ENCODE data around the gene TMEM150C.

DNA sequence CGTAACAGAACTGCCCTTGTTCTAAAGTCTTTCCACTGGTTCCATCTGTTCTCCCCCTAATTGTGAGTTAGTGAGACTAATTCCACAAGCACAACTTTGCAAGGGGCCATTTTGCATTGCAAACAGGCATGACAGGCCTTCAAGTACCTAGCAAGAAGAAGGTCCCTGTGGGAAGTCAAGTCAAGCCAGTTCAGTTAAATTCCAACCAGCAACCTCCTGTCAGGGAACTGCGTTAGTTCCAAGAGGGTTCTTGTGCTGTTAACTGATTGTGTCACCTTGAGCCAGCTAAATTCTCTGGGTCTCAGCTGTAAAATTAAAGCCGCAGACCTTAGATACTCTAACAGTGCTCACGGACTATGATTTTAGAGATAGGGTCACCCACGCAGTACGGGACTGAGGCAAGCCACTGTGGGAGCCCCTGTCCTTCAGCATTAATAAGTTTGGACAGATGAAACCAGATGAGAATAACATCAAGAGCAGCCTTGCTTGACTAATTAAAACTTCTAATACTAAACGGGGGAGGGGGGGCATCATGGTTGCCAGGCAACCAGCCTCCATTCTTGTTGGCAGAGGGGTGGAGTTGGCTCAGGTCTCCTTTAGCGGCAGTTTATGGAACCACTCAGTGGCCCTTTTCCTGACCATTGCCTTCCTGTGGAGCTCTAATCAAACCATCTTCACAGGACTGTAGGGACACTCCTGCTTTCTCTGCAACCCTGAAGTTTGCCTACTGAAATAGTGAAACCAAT, 24.1 kb upstream of the TMEM150C start:
- TF ChIP-seq EZH2 (IDR thresholded peaks at IDR 0.05; ENCODE audit: insufficient read depth, poor library complexity, severe bottlenecking) (no peak), EZH2phosphoT487 (IDR thresholded peaks at IDR 0.05; ENCODE audit: insufficient read depth, low read depth) (no peak)
